GM12872 (cell line): ENCODE results near the gene EGFLAM.

Experiments used
- TF ChIP-seq, protein P1 (sequence below): IDR thresholded peaks from 3 replicates; pipeline ENCODE4 v1.5.1; 2011; ENCODE audit warnings: low read depth, mild to moderate bottlenecking, low read length, moderate library complexity; ENCODE audit not compliant: insufficient read depth

The EGFLAM gene

DNA sequence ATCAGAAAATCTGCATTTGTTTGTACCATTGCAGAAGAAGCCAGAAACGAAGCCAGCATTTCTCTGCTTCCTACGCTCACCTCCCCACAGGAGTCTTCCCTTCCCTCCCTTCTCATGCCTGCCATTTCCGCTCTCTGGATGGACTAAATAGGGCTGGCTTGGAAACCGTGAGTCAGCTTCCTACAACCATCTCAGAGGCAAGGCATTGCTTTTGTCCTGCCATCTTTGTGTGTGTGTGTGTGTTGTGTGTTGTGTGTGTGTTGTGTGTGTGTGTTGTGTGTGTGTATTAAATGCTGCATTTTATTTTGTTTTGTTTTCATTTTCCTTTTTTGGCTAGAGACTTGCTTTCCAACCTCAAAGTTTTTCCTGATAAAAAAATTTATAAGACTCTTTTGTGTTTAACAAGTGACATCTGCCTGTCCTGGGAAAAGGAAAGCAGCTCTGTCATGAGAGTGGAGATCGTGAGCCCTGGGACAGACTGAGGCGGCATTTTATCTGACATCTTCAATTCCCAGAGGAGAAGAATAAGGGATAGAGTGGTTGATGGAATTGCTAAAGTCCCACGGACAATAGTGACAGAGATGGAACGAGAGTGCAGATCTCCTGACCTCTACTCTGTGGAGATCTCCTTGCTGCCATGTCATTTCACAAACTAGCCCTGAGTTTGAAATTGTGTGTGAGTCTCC lies 7.5 kb upstream of the EGFLAM start:
- TF ChIP-seq, protein P1, sequence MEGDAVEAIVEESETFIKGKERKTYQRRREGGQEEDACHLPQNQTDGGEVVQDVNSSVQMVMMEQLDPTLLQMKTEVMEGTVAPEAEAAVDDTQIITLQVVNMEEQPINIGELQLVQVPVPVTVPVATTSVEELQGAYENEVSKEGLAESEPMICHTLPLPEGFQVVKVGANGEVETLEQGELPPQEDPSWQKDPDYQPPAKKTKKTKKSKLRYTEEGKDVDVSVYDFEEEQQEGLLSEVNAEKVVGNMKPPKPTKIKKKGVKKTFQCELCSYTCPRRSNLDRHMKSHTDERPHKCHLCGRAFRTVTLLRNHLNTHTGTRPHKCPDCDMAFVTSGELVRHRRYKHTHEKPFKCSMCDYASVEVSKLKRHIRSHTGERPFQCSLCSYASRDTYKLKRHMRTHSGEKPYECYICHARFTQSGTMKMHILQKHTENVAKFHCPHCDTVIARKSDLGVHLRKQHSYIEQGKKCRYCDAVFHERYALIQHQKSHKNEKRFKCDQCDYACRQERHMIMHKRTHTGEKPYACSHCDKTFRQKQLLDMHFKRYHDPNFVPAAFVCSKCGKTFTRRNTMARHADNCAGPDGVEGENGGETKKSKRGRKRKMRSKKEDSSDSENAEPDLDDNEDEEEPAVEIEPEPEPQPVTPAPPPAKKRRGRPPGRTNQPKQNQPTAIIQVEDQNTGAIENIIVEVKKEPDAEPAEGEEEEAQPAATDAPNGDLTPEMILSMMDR: no peak

DNA sequence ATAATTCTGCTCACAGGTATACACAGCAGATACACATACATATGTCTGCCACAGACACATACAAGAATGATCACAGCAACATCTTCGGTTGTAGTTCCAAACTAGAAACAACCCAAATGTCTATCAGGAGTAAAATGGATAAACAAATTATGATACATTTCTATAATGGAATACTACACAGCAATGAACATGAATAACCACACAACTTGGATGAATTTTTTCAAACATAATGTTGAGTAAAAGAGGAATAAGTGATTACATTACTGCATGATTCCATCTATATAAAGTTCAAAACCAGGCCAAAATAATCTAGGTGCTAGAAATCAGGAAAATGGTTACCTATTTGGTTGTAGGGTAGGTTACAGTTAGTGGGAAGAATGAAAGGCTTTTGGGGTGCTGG lies 4.6 kb upstream of the EGFLAM start:
- TF ChIP-seq, protein P1: no peak

DNA sequence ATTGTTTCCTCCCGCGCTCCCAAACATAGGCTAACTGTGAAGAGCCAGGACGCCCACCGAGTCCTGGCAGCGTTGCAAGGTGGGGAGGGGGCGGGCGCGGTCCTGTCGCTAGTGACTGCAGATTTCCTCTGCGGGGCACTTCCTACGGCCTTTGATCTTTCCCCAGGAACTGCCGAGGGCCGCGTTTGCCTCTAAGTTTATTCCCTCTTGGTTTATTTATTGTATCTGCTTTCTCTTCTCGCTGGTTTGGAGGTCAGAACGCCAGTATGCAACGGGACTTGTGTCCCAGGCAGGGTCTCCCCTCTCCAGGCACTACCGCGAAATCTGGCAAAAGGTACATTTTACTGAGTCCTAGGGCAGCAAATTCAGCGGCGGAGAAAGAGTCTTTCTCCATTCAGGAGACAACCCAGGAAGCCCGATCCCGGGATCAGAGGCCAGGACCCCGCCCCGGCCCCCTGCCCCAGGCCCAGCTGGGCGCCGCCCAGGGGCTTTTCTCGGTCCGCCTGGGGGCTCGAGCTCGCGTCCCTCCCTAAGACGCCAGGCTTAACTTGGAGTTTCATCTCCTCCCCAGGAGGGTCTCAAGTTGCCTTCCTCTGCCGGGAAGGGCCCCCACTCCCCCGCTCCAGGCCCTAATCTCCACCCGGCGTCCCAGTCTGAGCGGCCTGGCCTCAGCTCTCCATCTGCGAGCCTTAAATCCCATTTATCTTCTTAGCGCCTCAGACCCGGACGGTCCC lies 884 bp upstream of the EGFLAM start:
- TF ChIP-seq, protein P1: no peak

DNA sequence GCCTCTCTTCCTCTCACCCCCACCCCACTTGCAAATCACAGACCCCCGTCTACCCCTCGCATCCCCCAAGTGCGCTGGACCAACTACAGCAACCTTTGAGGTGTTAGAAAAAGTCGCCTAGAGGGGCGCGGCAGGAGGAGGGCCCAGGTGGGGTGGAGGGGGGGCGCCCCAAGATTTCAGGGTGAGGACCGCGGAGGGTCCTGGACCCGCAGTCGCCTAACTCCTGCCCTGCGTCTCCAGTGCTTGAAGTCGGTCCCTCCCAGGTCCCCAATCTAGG lies 379 bp upstream of the EGFLAM start:
- TF ChIP-seq, protein P1: no peak

DNA sequence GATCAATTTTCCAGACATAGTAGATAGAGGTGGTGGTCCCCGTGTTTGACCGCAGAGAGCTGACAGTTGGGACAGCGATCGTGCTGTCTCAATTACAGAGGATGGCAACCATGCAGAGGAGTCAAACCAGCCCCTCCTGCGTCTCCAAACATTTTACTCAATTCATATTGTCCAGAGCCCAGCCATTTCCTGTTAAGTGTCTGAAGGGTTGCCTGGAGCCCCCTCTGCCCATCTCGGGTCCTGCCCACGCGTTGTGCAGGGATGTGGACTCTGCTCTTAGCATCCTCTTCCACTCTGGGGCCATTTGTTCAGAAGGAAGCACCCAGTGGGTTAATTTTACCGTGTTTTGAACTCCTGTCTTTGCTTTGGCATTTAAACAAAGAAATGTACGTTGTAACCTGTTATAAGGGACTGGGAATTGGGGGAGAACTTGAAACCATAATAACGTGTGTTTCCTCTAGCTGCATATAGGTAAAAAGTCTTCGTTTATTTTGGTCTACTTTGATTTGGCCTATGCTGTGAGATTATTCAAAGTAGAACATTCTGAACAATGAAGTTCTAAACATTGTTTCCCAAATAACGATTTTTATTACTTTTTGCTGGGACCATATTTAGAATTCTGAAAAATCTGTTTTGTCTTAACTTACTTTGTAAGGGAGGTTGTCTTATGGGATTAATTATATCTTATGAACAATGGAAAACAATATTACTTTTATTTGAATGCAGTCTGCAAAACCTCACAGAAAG lies 876 bp downstream of the EGFLAM start:
- TF ChIP-seq, protein P1: no peak

DNA sequence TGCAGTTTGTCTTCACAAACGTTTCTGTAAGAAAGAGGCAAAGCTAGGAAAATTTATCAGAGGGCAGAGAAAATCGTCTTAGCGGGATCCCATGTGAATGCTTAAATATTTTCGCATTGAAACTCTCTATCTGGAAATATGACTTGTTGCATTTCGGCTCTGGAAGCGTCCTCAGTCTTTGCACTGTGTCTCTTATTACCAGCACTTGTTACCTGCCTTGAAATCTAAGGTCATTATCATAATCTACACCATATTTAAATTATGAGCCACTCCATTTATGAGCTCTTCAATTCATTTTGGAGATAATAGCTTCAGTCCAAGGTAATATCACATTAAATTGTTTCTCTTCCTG lies 1.4 kb downstream of the EGFLAM start:
- TF ChIP-seq, protein P1: no peak

DNA sequence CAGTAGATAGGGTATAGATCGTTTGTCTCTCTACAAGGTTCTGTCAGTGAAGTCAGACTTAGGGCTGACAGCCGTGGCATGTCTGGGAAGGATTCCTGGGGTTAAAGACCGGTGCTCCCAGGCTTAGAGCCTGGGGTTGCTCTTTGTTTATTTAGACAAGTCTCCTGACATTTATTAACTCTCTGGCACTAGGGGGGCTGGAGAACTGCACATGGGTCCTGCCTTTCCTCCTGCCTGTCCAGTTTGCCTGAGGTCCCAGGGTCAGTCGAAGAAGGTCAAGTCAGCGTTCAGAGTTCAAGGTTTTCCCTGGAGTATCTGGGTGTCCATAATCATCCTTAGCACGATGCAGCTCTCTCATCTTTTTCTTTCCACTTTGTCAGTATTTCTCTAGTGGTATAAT lies 5.6 kb downstream of the EGFLAM start:
- TF ChIP-seq, protein P1: no peak
